ENCODE results near the gene RUNX2.

DNA sequence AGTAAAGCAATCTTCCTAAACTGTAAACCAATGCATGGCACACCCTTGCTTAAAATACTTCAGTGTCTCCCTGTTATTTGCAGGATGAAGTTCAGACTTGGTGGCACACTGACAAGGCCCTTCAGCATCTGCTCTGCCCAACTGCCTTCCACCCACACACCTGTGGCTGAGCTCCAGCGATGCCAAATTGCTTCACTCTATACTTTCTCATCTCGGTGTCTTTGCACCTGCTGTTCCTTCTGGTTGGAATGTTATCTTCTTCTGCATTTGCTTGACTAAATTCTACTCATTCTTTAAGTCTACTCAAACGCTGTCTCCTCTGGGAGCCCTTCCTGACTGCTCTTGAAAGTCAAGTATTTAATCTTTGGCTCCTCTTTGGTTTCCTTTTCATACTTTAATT, 149.7 kb downstream of the RUNX2 start:
- TF ChIP-seq, protein P1, sequence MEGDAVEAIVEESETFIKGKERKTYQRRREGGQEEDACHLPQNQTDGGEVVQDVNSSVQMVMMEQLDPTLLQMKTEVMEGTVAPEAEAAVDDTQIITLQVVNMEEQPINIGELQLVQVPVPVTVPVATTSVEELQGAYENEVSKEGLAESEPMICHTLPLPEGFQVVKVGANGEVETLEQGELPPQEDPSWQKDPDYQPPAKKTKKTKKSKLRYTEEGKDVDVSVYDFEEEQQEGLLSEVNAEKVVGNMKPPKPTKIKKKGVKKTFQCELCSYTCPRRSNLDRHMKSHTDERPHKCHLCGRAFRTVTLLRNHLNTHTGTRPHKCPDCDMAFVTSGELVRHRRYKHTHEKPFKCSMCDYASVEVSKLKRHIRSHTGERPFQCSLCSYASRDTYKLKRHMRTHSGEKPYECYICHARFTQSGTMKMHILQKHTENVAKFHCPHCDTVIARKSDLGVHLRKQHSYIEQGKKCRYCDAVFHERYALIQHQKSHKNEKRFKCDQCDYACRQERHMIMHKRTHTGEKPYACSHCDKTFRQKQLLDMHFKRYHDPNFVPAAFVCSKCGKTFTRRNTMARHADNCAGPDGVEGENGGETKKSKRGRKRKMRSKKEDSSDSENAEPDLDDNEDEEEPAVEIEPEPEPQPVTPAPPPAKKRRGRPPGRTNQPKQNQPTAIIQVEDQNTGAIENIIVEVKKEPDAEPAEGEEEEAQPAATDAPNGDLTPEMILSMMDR (conservative IDR thresholded peaks at IDR 0.05; ENCODE audit: low read depth, low read length) = no peak
- no peak for TF ChIP-seq EZH2 (IDR thresholded peaks at IDR 0.05; ENCODE audit: low read length, unreplicated experiment)

Data from PC-3 (cell line).